Lung microvascular endothelial cell (primary cell): ENCODE results near the gene CHST9. TPM values are rescaled to one million over a fixed set of nuclear protein-coding genes. Genes with fewer than 3 reads are reported as not detected.

Experiments
- DNase-seq, 2 donors: peaks; one replicate each; pipeline versions ENCODE4 v3.0.0 to v3.0.0-alpha.2; 2010; ENCODE audit warnings: low read depth in 2 of 2
- total RNA-seq: library from RNA; depleted of rRNA; stranded (reverse); fragments of >200 nt; gene quantifications from 2 replicates; pipeline ENCODE4 v1.2.1, GENCODE V29; 2014

CHST9 gene
- total RNA-seq, 1 donor from 2014 or later, result not detected

DNA sequence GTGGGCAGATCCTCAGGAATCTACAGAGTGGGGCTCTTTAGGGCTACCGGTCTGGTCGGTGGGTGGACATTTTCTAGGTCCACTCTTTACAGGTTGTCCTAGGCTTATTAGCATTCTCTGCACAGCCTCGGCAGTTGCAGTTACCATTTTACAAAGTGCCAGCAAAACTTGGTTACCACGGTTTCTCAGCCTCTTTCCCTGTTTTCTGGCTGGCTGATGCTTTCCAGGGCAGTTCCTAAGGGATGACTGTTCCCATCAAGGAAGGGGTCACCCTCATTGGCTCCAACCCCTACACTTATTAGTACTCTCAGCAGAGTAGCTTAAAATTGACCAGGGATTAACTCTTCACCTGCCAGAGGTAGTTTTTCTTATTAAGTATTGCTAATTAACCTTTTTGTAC lies 317.6 kb downstream of the CHST9 start:
- no peak for DNase-seq

DNA sequence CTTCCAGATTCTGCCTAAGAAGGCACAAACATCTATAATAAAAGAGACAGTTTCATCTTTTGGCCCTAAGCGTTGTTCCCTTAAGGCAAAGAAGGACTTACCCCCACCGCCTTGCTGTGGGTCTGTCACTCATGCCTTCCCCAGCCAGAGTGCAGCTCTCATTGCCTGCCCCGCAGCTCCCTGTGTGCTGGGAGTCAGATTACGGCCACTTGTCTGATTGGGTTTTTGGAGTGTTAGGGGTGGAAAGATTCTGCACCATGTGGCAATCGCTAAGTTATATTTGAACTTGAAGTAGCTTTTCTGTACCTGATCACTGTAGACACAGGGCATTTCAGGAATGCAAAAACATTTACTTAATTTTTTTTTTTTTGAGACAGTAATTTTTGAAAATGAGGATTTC lies 319.6 kb downstream of the CHST9 start, which contains the start of gene AQP4:
AQP4 (minus strand) TSS at position 151 of the 400 bp plus-strand sequence; CDS start at position 133, 18 bp downstream.
- no peak for DNase-seq

DNA sequence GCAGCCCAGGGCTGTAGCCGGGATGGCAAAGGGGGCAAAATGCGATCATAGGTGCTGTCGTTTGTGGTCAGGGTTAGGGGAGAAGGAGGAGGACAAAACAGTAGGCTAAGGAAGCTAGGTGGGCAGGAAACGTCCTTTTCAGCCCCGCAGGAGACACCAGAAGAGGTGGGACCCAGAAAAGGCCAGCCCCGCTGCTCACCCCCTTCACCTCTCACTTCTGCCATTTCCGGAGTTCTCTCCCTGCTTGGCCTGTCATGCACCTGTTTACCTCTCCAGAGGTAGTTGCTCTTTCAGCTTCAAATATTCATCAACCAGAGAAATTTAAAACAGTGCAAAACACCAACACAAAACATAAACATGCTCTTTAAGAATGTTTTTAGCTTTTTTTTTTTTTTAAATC lies 320.4 kb downstream of the CHST9 start:
- DNase-seq, result no peak

DNA sequence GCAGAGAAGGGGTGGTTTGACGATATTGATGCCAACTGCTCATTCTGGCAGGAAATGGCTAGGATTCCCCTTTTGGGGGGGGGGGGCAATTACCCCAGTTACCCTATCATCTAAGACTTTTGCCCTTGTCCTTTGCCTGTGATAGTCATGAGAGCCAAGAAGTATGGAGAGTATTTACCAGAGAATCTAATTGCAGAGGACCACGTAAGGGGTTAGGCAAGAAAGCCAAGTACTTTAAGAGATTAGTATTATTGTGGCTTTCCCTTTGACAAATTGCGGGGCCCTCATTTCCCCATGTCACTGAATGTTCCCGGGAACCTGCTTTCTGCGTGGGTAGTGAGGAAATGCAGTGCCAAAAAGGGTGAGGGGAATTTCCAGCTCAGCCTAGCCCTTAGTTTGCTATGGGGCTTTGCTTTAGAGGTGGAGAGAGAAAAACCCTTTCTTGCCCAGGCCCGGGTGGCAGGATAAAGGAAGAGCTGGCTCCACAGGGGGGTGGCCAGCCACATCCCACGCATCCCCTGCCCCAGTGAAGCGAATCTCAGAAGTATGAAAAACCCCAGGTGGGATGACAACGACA lies 321.1 kb downstream of the CHST9 start:
- no peak for DNase-seq

DNA sequence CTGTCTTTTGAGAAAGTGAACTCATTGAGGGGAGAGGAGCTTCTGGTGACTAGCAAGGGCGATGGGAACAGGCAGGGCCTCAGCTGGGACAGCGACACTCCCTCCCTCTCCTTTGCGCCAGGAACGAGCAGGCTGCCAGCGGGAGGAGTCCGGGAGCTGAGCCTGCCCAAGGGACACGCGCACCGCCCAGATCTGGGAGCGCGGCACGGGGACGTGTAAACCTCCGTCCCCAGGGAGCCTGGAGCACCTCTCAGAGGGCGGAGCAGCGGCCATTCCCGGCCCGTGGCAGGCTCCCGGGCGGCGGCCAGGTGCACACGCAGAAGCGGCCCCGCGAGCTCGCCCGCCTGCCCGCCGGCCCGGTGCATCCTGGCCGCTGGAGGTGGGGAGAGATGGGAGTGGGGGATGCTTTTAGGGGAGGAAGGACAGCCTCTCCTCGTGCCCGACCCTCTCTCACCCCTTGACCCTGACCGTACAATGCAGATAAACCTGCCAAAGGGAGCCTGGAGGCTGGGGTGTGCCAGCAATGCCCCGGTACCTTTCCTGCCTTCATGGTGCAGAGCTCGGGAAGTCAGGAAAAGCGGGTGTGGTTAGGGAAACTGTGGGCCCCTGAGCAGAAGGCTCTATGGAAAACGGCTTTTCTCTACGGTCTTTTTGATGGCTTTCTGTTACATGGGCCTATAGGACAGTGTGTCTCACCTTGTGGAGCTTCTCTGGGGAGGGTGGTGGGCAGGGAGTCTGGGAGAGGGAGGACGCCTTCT lies 321.8 kb downstream of the CHST9 start:
- no peak for DNase-seq

DNA sequence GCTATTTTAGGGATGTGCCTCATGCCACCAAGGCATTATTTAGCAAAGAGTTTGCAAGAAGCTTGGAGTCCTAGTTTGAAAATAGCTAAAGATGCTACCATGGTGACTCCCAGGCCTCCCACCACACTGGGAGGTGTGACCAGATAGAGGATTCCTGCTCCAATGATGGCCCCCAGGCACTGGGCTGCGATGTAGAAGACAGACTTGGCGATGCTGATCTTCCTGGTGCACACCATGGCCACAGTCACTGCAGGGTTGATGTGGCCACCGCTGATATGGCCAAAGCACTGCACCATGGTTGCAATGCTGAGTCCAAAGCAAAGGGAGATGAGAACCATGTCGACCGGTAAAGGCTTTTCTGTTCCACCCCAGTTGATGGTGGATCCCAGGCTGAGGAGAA lies 323.0 kb downstream of the CHST9 start:
- no peak for DNase-seq
